ENCODE measurements around the gene LMX1A. TPM values are rescaled to one million over a fixed set of nuclear protein-coding genes. Genes with fewer than 3 reads are reported as not detected.

The LMX1A gene
- total and polyA plus RNA-seq, 4 donors = 0.05 to 0.17 TPM; not detected in 2

DNA sequence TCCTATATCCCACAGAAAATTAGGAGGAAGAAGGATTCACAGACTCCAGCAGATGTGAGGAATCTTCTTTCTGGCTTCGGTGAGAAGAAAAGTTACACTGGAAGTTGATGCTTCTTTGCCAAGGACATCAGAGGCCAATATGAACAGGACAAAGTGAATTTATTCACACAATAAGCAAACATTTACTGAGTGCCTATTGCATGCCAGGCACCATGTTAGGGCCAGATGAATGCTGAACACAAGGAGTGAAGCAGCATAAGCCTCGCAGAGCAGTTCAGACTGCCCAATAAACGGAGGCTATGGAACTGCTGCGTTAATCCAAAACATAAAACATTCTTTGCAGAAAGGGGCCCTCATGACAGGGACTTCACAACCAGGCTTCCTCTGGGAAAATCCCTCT is 114.6 kb downstream of the LMX1A start:
- Histone ChIP-seq H3K27me3 (ENCODE audit: control insufficient read depth in 4 of 4, insufficient read depth in 4 of 4, low read length in 3 of 4) (no peaks in the 10 kb centered on the region), H3K27ac (ENCODE audit: low read depth in 1 of 2, low read length in 2 of 2) (no peak overlapping the region), H3K4me1 (ENCODE audit: control insufficient read depth in 4 of 4, insufficient read depth in 4 of 4, low read length in 3 of 4) (peaks cover 0 to 8% (median 2%) of the 10 kb centered on the region in 4 donors), H3K9me3 (ENCODE audit: control insufficient read depth in 4 of 4, low read length in 3 of 4) (no peaks in the 10 kb centered on the region), H3K9ac (ENCODE audit: low read depth in 1 of 2, low read length in 2 of 2) (no peak overlapping the region), H3K4me3 (ENCODE audit: low read depth in 1 of 3, low read length in 3 of 3) (no peak overlapping the region), H3K36me3 (ENCODE audit: control insufficient read depth in 4 of 4, insufficient read depth in 3 of 4, low read depth in 1 of 4, low read length in 3 of 4) (no peaks in the 10 kb centered on the region)
- DNase-seq (ENCODE audit: low spot score) = no peak
- TF ChIP-seq HNF4G (IDR thresholded peaks at IDR 0.05) (no peak), NR2F2 (IDR thresholded peaks at IDR 0.05) (no peak), RAD21 (IDR thresholded peaks at IDR 0.05) (no peak), HNF4A (conservative IDR thresholded peaks at IDR 0.05) (no peak)
- TF ChIP-seq, protein P1, sequence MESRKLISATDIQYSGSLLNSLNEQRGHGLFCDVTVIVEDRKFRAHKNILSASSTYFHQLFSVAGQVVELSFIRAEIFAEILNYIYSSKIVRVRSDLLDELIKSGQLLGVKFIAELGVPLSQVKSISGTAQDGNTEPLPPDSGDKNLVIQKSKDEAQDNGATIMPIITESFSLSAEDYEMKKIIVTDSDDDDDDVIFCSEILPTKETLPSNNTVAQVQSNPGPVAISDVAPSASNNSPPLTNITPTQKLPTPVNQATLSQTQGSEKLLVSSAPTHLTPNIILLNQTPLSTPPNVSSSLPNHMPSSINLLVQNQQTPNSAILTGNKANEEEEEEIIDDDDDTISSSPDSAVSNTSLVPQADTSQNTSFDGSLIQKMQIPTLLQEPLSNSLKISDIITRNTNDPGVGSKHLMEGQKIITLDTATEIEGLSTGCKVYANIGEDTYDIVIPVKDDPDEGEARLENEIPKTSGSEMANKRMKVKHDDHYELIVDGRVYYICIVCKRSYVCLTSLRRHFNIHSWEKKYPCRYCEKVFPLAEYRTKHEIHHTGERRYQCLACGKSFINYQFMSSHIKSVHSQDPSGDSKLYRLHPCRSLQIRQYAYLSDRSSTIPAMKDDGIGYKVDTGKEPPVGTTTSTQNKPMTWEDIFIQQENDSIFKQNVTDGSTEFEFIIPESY (IDR thresholded peaks at IDR 0.05) = no peak
- TF ChIP-seq, protein P2, sequence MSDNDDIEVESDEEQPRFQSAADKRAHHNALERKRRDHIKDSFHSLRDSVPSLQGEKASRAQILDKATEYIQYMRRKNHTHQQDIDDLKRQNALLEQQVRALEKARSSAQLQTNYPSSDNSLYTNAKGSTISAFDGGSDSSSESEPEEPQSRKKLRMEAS (IDR thresholded peaks at IDR 0.05) = no peak
- TF ChIP-seq, protein P3, sequence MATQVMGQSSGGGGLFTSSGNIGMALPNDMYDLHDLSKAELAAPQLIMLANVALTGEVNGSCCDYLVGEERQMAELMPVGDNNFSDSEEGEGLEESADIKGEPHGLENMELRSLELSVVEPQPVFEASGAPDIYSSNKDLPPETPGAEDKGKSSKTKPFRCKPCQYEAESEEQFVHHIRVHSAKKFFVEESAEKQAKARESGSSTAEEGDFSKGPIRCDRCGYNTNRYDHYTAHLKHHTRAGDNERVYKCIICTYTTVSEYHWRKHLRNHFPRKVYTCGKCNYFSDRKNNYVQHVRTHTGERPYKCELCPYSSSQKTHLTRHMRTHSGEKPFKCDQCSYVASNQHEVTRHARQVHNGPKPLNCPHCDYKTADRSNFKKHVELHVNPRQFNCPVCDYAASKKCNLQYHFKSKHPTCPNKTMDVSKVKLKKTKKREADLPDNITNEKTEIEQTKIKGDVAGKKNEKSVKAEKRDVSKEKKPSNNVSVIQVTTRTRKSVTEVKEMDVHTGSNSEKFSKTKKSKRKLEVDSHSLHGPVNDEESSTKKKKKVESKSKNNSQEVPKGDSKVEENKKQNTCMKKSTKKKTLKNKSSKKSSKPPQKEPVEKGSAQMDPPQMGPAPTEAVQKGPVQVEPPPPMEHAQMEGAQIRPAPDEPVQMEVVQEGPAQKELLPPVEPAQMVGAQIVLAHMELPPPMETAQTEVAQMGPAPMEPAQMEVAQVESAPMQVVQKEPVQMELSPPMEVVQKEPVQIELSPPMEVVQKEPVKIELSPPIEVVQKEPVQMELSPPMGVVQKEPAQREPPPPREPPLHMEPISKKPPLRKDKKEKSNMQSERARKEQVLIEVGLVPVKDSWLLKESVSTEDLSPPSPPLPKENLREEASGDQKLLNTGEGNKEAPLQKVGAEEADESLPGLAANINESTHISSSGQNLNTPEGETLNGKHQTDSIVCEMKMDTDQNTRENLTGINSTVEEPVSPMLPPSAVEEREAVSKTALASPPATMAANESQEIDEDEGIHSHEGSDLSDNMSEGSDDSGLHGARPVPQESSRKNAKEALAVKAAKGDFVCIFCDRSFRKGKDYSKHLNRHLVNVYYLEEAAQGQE (IDR thresholded peaks at IDR 0.05) = no peak
- WGBS = 62% methylated on average over 4 of the region's 4 CpGs

DNA sequence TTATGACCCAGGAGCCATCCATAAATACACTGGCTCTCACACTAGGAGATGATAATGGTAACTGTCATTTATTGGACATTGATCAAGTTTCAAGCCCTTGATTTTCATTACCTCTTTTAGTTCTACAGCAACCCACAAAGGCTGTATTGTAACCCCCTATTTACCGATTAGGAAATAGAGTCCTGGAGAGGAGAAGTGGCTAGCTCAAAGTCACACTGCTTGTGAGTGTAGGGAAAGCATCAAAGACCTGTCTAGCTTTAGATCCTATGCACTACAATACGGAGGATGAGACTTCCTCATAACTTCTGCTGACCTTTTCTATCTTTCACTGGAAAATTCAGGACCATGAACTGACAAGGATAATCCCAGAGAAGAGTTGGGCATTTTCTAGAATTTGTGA is 115.2 kb downstream of the LMX1A start:
- no peak overlapping the region for H3K9ac ChIP-seq (ENCODE audit: low read depth in 1 of 2, low read length in 2 of 2)
- H3K27ac ChIP-seq (ENCODE audit: low read depth in 1 of 2, low read length in 2 of 2) = no peak overlapping the region
- no peak overlapping the region for H3K4me3 ChIP-seq (ENCODE audit: low read depth in 1 of 3, low read length in 3 of 3)
- H3K9me3 ChIP-seq (ENCODE audit: control insufficient read depth in 4 of 4, low read length in 3 of 4) = no peaks in the 10 kb centered on the region
- WGBS = 91% methylated on average over 2 of the region's 2 CpGs
- DNase-seq (ENCODE audit: low spot score) = no peak
- no peaks in the 10 kb centered on the region for H3K36me3 ChIP-seq (ENCODE audit: control insufficient read depth in 4 of 4, insufficient read depth in 3 of 4, low read depth in 1 of 4, low read length in 3 of 4)
- H3K4me1 ChIP-seq (ENCODE audit: control insufficient read depth in 4 of 4, insufficient read depth in 4 of 4, low read length in 3 of 4) = peaks cover 0 to 11% (median 5%) of the 10 kb centered on the region in 4 donors
- TF ChIP-seq NR2F2 (IDR thresholded peaks at IDR 0.05) = no peak
- TF ChIP-seq HNF4A (conservative IDR thresholded peaks at IDR 0.05) = no peak
- no peak for TF ChIP-seq GABPA (IDR thresholded peaks at IDR 0.05 in 1 of 2, conservative IDR thresholded peaks at IDR 0.05 in 1 of 2)
- no peak for TF ChIP-seq HNF4G (IDR thresholded peaks at IDR 0.05)
- no peak for TF ChIP-seq RAD21 (IDR thresholded peaks at IDR 0.05)
- TF ChIP-seq, protein P3 (IDR thresholded peaks at IDR 0.05) = no peak
- TF ChIP-seq, protein P1 (IDR thresholded peaks at IDR 0.05) = no peak
- TF ChIP-seq RXRA (IDR thresholded peaks at IDR 0.05) = no peak
- no peak for TF ChIP-seq JUND (IDR thresholded peaks at IDR 0.05)
- TF ChIP-seq, protein P2 (IDR thresholded peaks at IDR 0.05) = no peak
- no peak for TF ChIP-seq FOXA1 (IDR thresholded peaks at IDR 0.05)
- TF ChIP-seq SP1 (IDR thresholded peaks at IDR 0.05) = no peak
- no peak for TF ChIP-seq TAF1 (conservative IDR thresholded peaks at IDR 0.05)
- no peak for TF ChIP-seq FOXA2 (IDR thresholded peaks at IDR 0.05)
- no peak for TF ChIP-seq YY1 (IDR thresholded peaks at IDR 0.05)
- no peak for TF ChIP-seq EGR1 (IDR thresholded peaks at IDR 0.05; ENCODE audit: low read depth in 2 of 2)
- TF ChIP-seq, protein P4, sequence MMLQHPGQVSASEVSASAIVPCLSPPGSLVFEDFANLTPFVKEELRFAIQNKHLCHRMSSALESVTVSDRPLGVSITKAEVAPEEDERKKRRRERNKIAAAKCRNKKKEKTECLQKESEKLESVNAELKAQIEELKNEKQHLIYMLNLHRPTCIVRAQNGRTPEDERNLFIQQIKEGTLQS (IDR thresholded peaks at IDR 0.05) = no peak
- TF ChIP-seq, protein P5, sequence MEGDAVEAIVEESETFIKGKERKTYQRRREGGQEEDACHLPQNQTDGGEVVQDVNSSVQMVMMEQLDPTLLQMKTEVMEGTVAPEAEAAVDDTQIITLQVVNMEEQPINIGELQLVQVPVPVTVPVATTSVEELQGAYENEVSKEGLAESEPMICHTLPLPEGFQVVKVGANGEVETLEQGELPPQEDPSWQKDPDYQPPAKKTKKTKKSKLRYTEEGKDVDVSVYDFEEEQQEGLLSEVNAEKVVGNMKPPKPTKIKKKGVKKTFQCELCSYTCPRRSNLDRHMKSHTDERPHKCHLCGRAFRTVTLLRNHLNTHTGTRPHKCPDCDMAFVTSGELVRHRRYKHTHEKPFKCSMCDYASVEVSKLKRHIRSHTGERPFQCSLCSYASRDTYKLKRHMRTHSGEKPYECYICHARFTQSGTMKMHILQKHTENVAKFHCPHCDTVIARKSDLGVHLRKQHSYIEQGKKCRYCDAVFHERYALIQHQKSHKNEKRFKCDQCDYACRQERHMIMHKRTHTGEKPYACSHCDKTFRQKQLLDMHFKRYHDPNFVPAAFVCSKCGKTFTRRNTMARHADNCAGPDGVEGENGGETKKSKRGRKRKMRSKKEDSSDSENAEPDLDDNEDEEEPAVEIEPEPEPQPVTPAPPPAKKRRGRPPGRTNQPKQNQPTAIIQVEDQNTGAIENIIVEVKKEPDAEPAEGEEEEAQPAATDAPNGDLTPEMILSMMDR (IDR thresholded peaks at IDR 0.05; ENCODE audit: low read depth, low read length, missing input control) = no peak
- no peaks in the 10 kb centered on the region for H3K27me3 ChIP-seq (ENCODE audit: control insufficient read depth in 4 of 4, insufficient read depth in 4 of 4, low read length in 3 of 4)

All from liver (tissue), 9 donors.